Right hindlimb (tissue), 1 donor: ENCODE results near the gene ATP5MG.
"Not testable (repeated sequence)": the region's sequence is repeated elsewhere in the genome, so short reads cannot be mapped to it uniquely, and the experiment has no call there.

Experiments
- DNase-seq: peaks from one replicate; pipeline ENCODE4 v3.0.0-alpha.2; 2018

The ATP5MG gene

GRCh38 chr11:118410055-118410745 is 8.8 kb downstream of the ATP5MG start:
- no peak for DNase-seq

GRCh38 chr11:118411530-118411929 is 10.1 kb downstream of the ATP5MG start:
- no peak for DNase-seq

GRCh38 chr11:118412921-118413320 is 11.5 kb downstream of the ATP5MG start:
- DNase-seq: no peak

- no peak for DNase-seq
Observed at GRCh38 chr11:118415062-118415738, 13.8 kb downstream of the ATP5MG start.

GRCh38 chr11:118415739-118416068 is 14.3 kb downstream of the ATP5MG start:
- no peak for DNase-seq

- not testable (repeated sequence) for DNase-seq
Observed at GRCh38 chr11:118416900-118417299, 15.5 kb downstream of the ATP5MG start.

- DNase-seq: no peak
Observed at GRCh38 chr11:118417801-118418200, 16.4 kb downstream of the ATP5MG start.

- no peak for DNase-seq
Observed at GRCh38 chr11:118418766-118419165, 17.4 kb downstream of the ATP5MG start.

- no peak for DNase-seq
Observed at GRCh38 chr11:118427707-118428106, 26.3 kb downstream of the ATP5MG start.

GRCh38 chr11:118430956-118431355 is 29.6 kb downstream of the ATP5MG start:
- no peak for DNase-seq

GRCh38 chr11:118434123-118434552 is 32.7 kb downstream of the ATP5MG start:
- DNase-seq: no peak

GRCh38 chr11:118434553-118435289 is 33.3 kb downstream of the ATP5MG start:
- peak; percentile 65 for DNase-seq

- DNase-seq: peak; percentile 77
Observed at GRCh38 chr11:118435290-118435892, 34.0 kb downstream of the ATP5MG start.

GRCh38 chr11:118435893-118436624 is 34.7 kb downstream of the ATP5MG start, which contains the start of gene KMT2A:
Gene KMT2A (plus strand): TSS chr11:118436492. CDS start chr11:118436513, 21 bp downstream.
- DNase-seq: peak; percentile 99

- no peak for DNase-seq
Observed at GRCh38 chr11:118436639-118437207, 35.3 kb downstream of the ATP5MG start.

GRCh38 chr11:118437208-118438125 is 36.1 kb downstream of the ATP5MG start:
- peak; percentile 68 for DNase-seq

GRCh38 chr11:118438314-118438931 is 37.0 kb downstream of the ATP5MG start:
- DNase-seq: peak; percentile 82

- DNase-seq: no peak
Observed at GRCh38 chr11:118439646-118440045, 38.2 kb downstream of the ATP5MG start.

- no peak for DNase-seq
Observed at GRCh38 chr11:118441770-118442275, 40.4 kb downstream of the ATP5MG start.

GRCh38 chr11:118442301-118442700 is 40.9 kb downstream of the ATP5MG start:
- DNase-seq: no peak
